Upper lobe of left lung (tissue), 6 donors: ENCODE measurements around the gene PTPRO. TPM values are rescaled to one million over a fixed set of nuclear protein-coding genes. Genes with fewer than 3 reads are reported as not detected.

ENCODE experiments used
- ATAC-seq, 2 donors: fragments of 200-7000 bp; cut with Tn5 transposase; one replicate each; pipeline ENCODE4 v1.9.1; 2022; ENCODE audit warnings: mild to moderate bottlenecking in 2 of 2, moderate library complexity in 2 of 2; ENCODE audit not compliant: low FRiP score in 2 of 2
- DNase-seq, 2 donors: peaks; one replicate each; pipeline ENCODE4 v3.0.0-alpha.2; 2019 to 2020
- H3K27ac ChIP-seq, 4 donors: fragments of 200-600 bp; sonication (generic); one replicate each; pipeline ENCODE4 v1.5.1; 2016 to 2019
- H3K27me3 ChIP-seq, 4 donors: fragments of 200-600 bp; sonication (generic); one replicate each; pipeline ENCODE4 v1.5.1; 2017 to 2019
- H3K36me3 ChIP-seq, 4 donors: fragments of 200-600 bp; sonication (generic); one replicate each; pipeline ENCODE4 v1.5.1; 2016 to 2019
- H3K4me1 ChIP-seq, 4 donors: fragments of 200-600 bp; sonication (generic); one replicate each; pipeline ENCODE4 v1.5.1; 2018 to 2019
- H3K4me3 ChIP-seq, 4 donors: fragments of 200-600 bp; sonication (generic); one replicate each; pipeline ENCODE4 v1.5.1; 2017 to 2019; ENCODE audit warnings: mild to moderate bottlenecking in 2 of 4, moderate library complexity in 1 of 4
- H3K9me3 ChIP-seq, 4 donors: fragments of 200-600 bp; sonication (generic); one replicate each; pipeline ENCODE4 v1.5.1; 2018 to 2019
- CTCF ChIP-seq, 6 experiments: fragments of 450-650 bp in 4 of 6; fragments of 200-600 bp in 2 of 6; sonication (generic) in 2 of 6; IDR thresholded peaks; one replicate each; pipeline ENCODE4 v1.5.1; 2016 to 2019; ENCODE audit warnings: antibody characterized with exemption in 6 of 6
- EP300 ChIP-seq, 4 donors: sonication (generic); formaldehyde crosslinking; IDR thresholded peaks; one replicate each; pipeline ENCODE4 v1.5.1; 2017; ENCODE audit warnings: antibody characterized with exemption in 4 of 4, control low read depth in 2 of 4
- POLR2A ChIP-seq, 4 donors: fragments of 450-650 bp; IDR thresholded peaks; one replicate each; pipeline ENCODE4 v1.5.1; 2016 to 2017; ENCODE audit warnings: antibody characterized with exemption in 4 of 4, mild to moderate bottlenecking in 2 of 4
- POLR2AphosphoS5 ChIP-seq, 2 donors: sonication (generic); formaldehyde crosslinking; IDR thresholded peaks; one replicate each; pipeline ENCODE4 v1.5.1; 2017; ENCODE audit warnings: antibody characterized with exemption in 2 of 2
- WGBS, 2 donors: methylation state at CpG; one replicate each; pipeline ENCODE4 v1.1.5; 2017 to 2018; 5-methylcytosine and 5-hydroxymethylcytosine counted together
- total RNA-seq, 6 donors: library from RNA; depleted of rRNA in 4 of 6; stranded (reverse); fragments of >200 nt in 4 of 6; gene quantifications; one replicate each; pipeline versions ENCODE4 v1.1.0 to v1.2.1, GENCODE V29; 2016 to 2021
- donor health status: DM: no; HTN: no; CAD: no; lungs with moderate emphysema.
- donor health status: DM: no; HTN: yes; CAD: no; lungs with severe emphysema.

The PTPRO gene
- total RNA-seq, 6 donors from 2014 or later, result 3.6 to 19.0 (median 8.4) TPM

- no peaks in the 10 kb centered on the region for H3K36me3 ChIP-seq
- H3K27me3 ChIP-seq, result no peaks in the 10 kb centered on the region
- TF ChIP-seq CTCF (IDR thresholded peaks at IDR 0.05) (no peak), POLR2A (IDR thresholded peaks at IDR 0.05) (no peak), POLR2AphosphoS5 (IDR thresholded peaks at IDR 0.05) (no peak), EP300 (IDR thresholded peaks at IDR 0.05) (no peak)
- DNase-seq (no peak), ATAC-seq (peak in 1 of 2 donors; percentile 39)
- no peak overlapping the region for H3K4me3 ChIP-seq
- peaks cover 0 to 5% (median 1%) of the 10 kb centered on the region in 4 donors for H3K4me1 ChIP-seq
- H3K27ac ChIP-seq, result peak overlapping the region in 3 of 4 donors; percentile 3 to 58 (median 20)
- no peaks in the 10 kb centered on the region for H3K9me3 ChIP-seq
- WGBS, 2 donors, result 79 to 82% methylated on average over 6 of the region's 6 CpGs
Measured at GRCh38 chr12:15535352-15535781, 213.1 kb downstream of the PTPRO start.

GRCh38 chr12:15536446-15536845 is 214.1 kb downstream of the PTPRO start:
- Histone ChIP-seq H3K27me3 (no peaks in the 10 kb centered on the region), H3K27ac (no peak overlapping the region), H3K36me3 (no peaks in the 10 kb centered on the region), H3K9me3 (no peaks in the 10 kb centered on the region), H3K4me3 (no peak overlapping the region), H3K4me1 (peaks cover 0 to 5% (median 1%) of the 10 kb centered on the region in 4 donors)
- TF ChIP-seq POLR2A (IDR thresholded peaks at IDR 0.05), result no peak
- no peak for TF ChIP-seq CTCF (IDR thresholded peaks at IDR 0.05)
- TF ChIP-seq EP300 (IDR thresholded peaks at IDR 0.05), result no peak
- TF ChIP-seq POLR2AphosphoS5 (IDR thresholded peaks at IDR 0.05), result no peak
- ATAC-seq (no peak), DNase-seq (no peak)
- WGBS, 2 donors, result 67 to 69% methylated on average over 4 of the region's 4 CpGs

GRCh38 chr12:15538881-15539280 is 216.6 kb downstream of the PTPRO start:
- no peak for TF ChIP-seq EP300 (IDR thresholded peaks at IDR 0.05)
- TF ChIP-seq CTCF (IDR thresholded peaks at IDR 0.05), result no peak
- no peak for TF ChIP-seq POLR2AphosphoS5 (IDR thresholded peaks at IDR 0.05)
- ATAC-seq, result no peak
- Histone ChIP-seq H3K9me3 (no peaks in the 10 kb centered on the region), H3K27ac (no peak overlapping the region), H3K36me3 (no peaks in the 10 kb centered on the region), H3K4me1 (peaks cover 0 to 5% (median 1%) of the 10 kb centered on the region in 4 donors), H3K27me3 (no peaks in the 10 kb centered on the region), H3K4me3 (no peak overlapping the region)
- 88 to 95% methylated on average over 1 of the region's 1 CpG for WGBS, 2 donors
- DNase-seq, result no peak

- 75 to 76% methylated on average over 2 of the region's 2 CpGs for WGBS, 2 donors
- TF ChIP-seq CTCF (IDR thresholded peaks at IDR 0.05), result no peak
- no peak for TF ChIP-seq POLR2A (IDR thresholded peaks at IDR 0.05)
- no peak for TF ChIP-seq POLR2AphosphoS5 (IDR thresholded peaks at IDR 0.05)
- TF ChIP-seq EP300 (IDR thresholded peaks at IDR 0.05), result no peak
- no peaks in the 10 kb centered on the region for H3K9me3 ChIP-seq
Measured at GRCh38 chr12:15540005-15540404, 217.7 kb downstream of the PTPRO start.

GRCh38 chr12:15540469-15540872 is 218.2 kb downstream of the PTPRO start:
- Histone ChIP-seq H3K27me3 (no peaks in the 10 kb centered on the region), H3K9me3 (no peaks in the 10 kb centered on the region), H3K4me1 (peaks cover 0 to 3% (median 0%) of the 10 kb centered on the region in 4 donors), H3K4me3 (no peak overlapping the region), H3K27ac (no peak overlapping the region), H3K36me3 (no peaks in the 10 kb centered on the region)
- TF ChIP-seq CTCF (IDR thresholded peaks at IDR 0.05) (no peak), EP300 (IDR thresholded peaks at IDR 0.05) (no peak)
- ATAC-seq (peak in 1 of 2 donors; percentile 9), DNase-seq (no peak)
- 78 to 86% methylated on average over 1 of the region's 1 CpG for WGBS, 2 donors

More at GRCh38 chr12:15540005-15540404, 217.7 kb downstream of the PTPRO start:
- Histone ChIP-seq H3K36me3 (no peaks in the 10 kb centered on the region), H3K4me3 (no peak overlapping the region), H3K27me3 (no peaks in the 10 kb centered on the region), H3K27ac (no peak overlapping the region), H3K4me1 (peaks cover 0 to 3% (median 0%) of the 10 kb centered on the region in 4 donors)
- ATAC-seq, result no peak
- no peak for DNase-seq
